Body of pancreas (tissue), 4 donors: ENCODE data around the gene FCRLB.
"Not testable (repeated sequence)": the region's sequence is repeated elsewhere in the genome, so short reads cannot be mapped to it uniquely, and the experiment has no call there.

ENCODE experiments used
- CTCF ChIP-seq, 7 experiments: fragments of 450-650 bp in 4 of 7; fragments of 200-600 bp in 3 of 7; sonication (generic) in 3 of 7; IDR thresholded peaks; one replicate each; pipeline ENCODE4 v1.5.1; 2016 to 2019; ENCODE audit warnings: antibody characterized with exemption in 7 of 7
- POLR2A ChIP-seq, 3 donors: fragments of 450-650 bp; IDR thresholded peaks; one replicate each; pipeline ENCODE4 v1.6.1; 2016; ENCODE audit warnings: antibody characterized with exemption in 3 of 3, mild to moderate bottlenecking in 2 of 3

- not testable (repeated sequence) for TF ChIP-seq CTCF, POLR2A (IDR thresholded peaks at IDR 0.05)
Observed at GRCh38 chr1:161674908-161675307, 46.4 kb upstream of the FCRLB start.
